NT2/D1 (cell line): Measurements from ENCODE around the gene PPP1R14B.

Experiments used
- YY1 ChIP-seq: IDR thresholded peaks from 2 replicates; pipeline ENCODE4 v1.6.1; 2011; ENCODE audit not compliant: insufficient read length, insufficient read depth
- ZNF274 ChIP-seq: IDR thresholded peaks from 2 replicates; pipeline ENCODE4 v1.6.1; 2011; ENCODE audit warnings: mild to moderate bottlenecking, low read depth, low read length

DNA sequence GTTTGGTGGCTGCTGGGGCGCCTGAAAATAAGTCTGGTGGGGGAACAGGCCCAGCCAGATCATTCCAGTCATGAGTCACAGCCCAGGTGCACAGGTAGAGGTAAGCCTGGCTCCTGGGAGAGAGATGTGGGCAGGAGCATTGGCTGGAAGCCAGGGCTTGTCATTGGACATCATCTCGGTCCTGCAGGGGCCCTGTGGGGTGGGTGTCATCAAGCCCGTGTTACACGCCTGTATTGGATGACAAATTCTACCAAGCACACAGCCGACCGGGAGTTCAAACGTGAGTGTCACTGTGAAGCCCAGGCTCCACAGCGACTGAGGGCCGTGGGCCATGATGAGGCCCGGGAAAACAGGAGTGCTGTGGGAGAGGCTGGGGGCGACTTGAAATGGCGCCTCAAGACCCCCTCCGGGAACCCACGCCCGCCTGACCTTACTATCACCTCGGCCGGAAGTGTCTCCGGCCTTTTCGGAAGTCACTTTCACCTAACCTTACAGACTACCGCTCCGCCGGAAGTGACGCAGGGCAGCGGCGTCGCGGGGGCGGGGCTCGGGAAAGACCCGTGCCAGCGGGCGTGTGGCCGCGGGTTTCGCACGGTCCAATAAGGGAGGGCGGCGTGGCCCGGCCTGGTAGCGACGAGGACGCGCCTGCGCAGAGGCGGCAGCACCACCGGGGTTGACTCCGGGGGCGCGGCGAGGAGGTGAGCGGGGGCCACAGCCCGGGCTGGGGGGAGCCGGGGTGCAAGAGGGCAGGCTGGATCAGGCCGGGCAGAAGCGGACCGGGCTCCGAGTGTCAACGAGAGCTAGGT lies 6.1 kb downstream of the PPP1R14B start, which contains the start of gene FKBP2:
- TF ChIP-seq YY1 (no peak), ZNF274 (no peak)
